Calu3 (cell line): Measurements from ENCODE around the gene PDLIM5. TPM values are rescaled to one million over a fixed set of nuclear protein-coding genes. Genes with fewer than 3 reads are reported as not detected.

Source experiments
- BruUV-seq: library from RNA; stranded (reverse); fragments of 400-500 nt; replicated peaks from 2 replicates; lab custom pipeline; 2021; lab: Mats Ljungman, UMichigan
- CTCF ChIA-PET: fragments of 300-600 bp; sonication (Branson Sonifier 250); formaldehyde crosslinking; loops from one replicate; lab custom pipeline; 2022; ENCODE audit warnings: antibody characterized with exemption; lab: Charles Lee
- DNase-seq: peaks from one replicate; pipeline ENCODE4 v3.0.0; 2022
- H3K27ac Mint-ChIP-seq: one replicate; pipeline ENCODE4 v1.8.0; 2022; ENCODE audit warnings: mixed read lengths; ENCODE audit not compliant: unreplicated experiment
- H3K27me3 Mint-ChIP-seq: one replicate; pipeline ENCODE4 v1.8.0; 2022; ENCODE audit warnings: mixed read lengths; ENCODE audit not compliant: unreplicated experiment
- H3K36me3 Mint-ChIP-seq: one replicate; pipeline ENCODE4 v1.8.0; 2022; ENCODE audit warnings: mild to moderate bottlenecking, moderate library complexity, mixed read lengths; ENCODE audit not compliant: insufficient read depth, unreplicated experiment
- H3K4me1 Mint-ChIP-seq: one replicate; pipeline ENCODE4 v1.8.0; 2022; ENCODE audit warnings: mild to moderate bottlenecking, low read depth, mixed read lengths; ENCODE audit not compliant: unreplicated experiment
- H3K4me3 Mint-ChIP-seq: one replicate; pipeline ENCODE4 v1.8.0; 2022; ENCODE audit warnings: mild to moderate bottlenecking, low read depth, moderate library complexity, mixed read lengths; ENCODE audit not compliant: unreplicated experiment
- H3K9me3 Mint-ChIP-seq: one replicate; pipeline ENCODE4 v1.8.0; 2022; ENCODE audit warnings: low read depth, mixed read lengths; ENCODE audit not compliant: unreplicated experiment
- intact Hi-C: fragments of 100-400 bp; cut with micrococcal nuclease; formaldehyde crosslinking; loops from one replicate; pipeline ENCODE4 v1.10.0; 2022; ENCODE audit not compliant: unreplicated experiment
- total RNA-seq: library from RNA; stranded (reverse); gene quantifications from 2 replicates; pipeline ENCODE4 v1.2.3, GENCODE V29; 2022
- TF ChIP-seq, protein P1 (sequence below): fragments of 200-600 bp; IDR thresholded peaks from one replicate; pipeline ENCODE4 v1.8.0; 2022; ENCODE audit warnings: antibody characterized with exemption; ENCODE audit not compliant: unreplicated experiment

PDLIM5 gene
- total RNA-seq, 1 experiment from 2014 or later = 122 TPM

- CTCF ChIA-PET = interaction anchor here (0.7 kb wide), 1 partner anchor 451 kb away, joined by 4 read pairs; no protein-coding TSS in a partner anchor
- intact Hi-C loops = loop anchor here (10.0 kb wide), 1 partner anchor 284 kb away; no protein-coding TSS in a partner anchor
- H3K4me1 Mint-ChIP-seq = no peaks in the 10 kb centered on the region
- H3K9me3 Mint-ChIP-seq = no peaks in the 10 kb centered on the region
- no peaks in the 10 kb centered on the region for H3K27me3 Mint-ChIP-seq
- peaks cover 18% of the 10 kb centered on the region for H3K36me3 Mint-ChIP-seq
- H3K4me3 Mint-ChIP-seq = no peak overlapping the region
- TF ChIP-seq, protein P1, sequence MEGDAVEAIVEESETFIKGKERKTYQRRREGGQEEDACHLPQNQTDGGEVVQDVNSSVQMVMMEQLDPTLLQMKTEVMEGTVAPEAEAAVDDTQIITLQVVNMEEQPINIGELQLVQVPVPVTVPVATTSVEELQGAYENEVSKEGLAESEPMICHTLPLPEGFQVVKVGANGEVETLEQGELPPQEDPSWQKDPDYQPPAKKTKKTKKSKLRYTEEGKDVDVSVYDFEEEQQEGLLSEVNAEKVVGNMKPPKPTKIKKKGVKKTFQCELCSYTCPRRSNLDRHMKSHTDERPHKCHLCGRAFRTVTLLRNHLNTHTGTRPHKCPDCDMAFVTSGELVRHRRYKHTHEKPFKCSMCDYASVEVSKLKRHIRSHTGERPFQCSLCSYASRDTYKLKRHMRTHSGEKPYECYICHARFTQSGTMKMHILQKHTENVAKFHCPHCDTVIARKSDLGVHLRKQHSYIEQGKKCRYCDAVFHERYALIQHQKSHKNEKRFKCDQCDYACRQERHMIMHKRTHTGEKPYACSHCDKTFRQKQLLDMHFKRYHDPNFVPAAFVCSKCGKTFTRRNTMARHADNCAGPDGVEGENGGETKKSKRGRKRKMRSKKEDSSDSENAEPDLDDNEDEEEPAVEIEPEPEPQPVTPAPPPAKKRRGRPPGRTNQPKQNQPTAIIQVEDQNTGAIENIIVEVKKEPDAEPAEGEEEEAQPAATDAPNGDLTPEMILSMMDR = no peak
- no peak overlapping the region for H3K27ac Mint-ChIP-seq
- no peak for DNase-seq
- no TSS peak for BruUV-seq
Measured at GRCh38 chr4:94588896-94589693, 137.4 kb downstream of the PDLIM5 start.

GRCh38 chr4:94590493-94590892 is 138.8 kb downstream of the PDLIM5 start:
- Mint-ChIP-seq H3K27ac (no peak overlapping the region), H3K4me3 (no peak overlapping the region), H3K9me3 (no peaks in the 10 kb centered on the region), H3K27me3 (no peaks in the 10 kb centered on the region), H3K36me3 (peaks cover 12% of the 10 kb centered on the region), H3K4me1 (peaks cover 7% of the 10 kb centered on the region)
- intact Hi-C loops = no loop called here
- BruUV-seq = no TSS peak
- no peak for DNase-seq
- CTCF ChIA-PET = no interaction called here
- TF ChIP-seq, protein P1 = no peak

- CTCF ChIA-PET = no interaction called here
- H3K36me3 Mint-ChIP-seq = peaks cover 12% of the 10 kb centered on the region
- intact Hi-C loops = no loop called here
- no TSS peak for BruUV-seq
- no peak overlapping the region for H3K27ac Mint-ChIP-seq
- peaks cover 7% of the 10 kb centered on the region for H3K4me1 Mint-ChIP-seq
- H3K9me3 Mint-ChIP-seq = no peaks in the 10 kb centered on the region
- no peak for DNase-seq
- H3K4me3 Mint-ChIP-seq = no peak overlapping the region
- no peaks in the 10 kb centered on the region for H3K27me3 Mint-ChIP-seq
- TF ChIP-seq, protein P1 = no peak
Measured at GRCh38 chr4:94591289-94591688, 139.5 kb downstream of the PDLIM5 start.

DNA sequence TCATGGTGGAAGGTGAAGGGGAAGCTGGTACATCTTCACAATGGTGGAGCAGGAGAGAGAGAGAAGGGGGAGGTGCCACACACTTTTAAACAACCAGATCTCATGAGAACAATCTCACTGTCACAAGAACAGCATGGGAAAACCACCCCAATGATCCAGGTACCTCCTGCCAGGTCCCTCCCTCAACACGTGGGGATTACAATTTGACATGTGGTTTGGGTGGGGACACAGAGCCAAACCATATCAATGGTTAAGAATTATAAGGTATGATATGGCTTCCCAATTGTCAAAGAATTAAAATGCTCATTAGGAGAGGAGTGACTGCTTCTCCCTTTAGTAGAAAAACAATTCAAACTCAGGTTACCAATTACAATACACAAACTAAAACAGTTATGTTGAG is 143.3 kb downstream of the PDLIM5 start:
- Mint-ChIP-seq H3K36me3 (no peaks in the 10 kb centered on the region), H3K9me3 (no peaks in the 10 kb centered on the region), H3K4me3 (no peak overlapping the region), H3K27me3 (no peaks in the 10 kb centered on the region), H3K4me1 (peaks cover 7% of the 10 kb centered on the region), H3K27ac (no peak overlapping the region)
- CTCF ChIA-PET = interaction anchor here (1.1 kb wide), 1 partner anchor 188 kb away, joined by 3 read pairs; no protein-coding TSS in a partner anchor
- no TSS peak for BruUV-seq
- TF ChIP-seq, protein P1 = no peak
- no peak for DNase-seq
- intact Hi-C loops = no loop called here
